Stimulated activated naive CD8-positive, alpha-beta T cell treated with anti-CD3 and anti-CD28 coated beads, Interleukin-15, Interleukin-2, amounts not matched to agents 100 ng/mL and 50 ng/mL, for 24 hours (primary cell): ENCODE measurements around the gene SERTAD2.

Experiments
- H3K27ac Mint-ChIP-seq: one replicate; pipeline ENCODE4 v1.8.0; 2021; ENCODE audit warnings: mild to moderate bottlenecking, mixed read lengths
- H3K27me3 Mint-ChIP-seq: one replicate; pipeline ENCODE4 v1.8.0; 2021; ENCODE audit warnings: mixed read lengths
- H3K36me3 Mint-ChIP-seq: one replicate; pipeline ENCODE4 v1.8.0; 2021; ENCODE audit warnings: low read depth, mixed read lengths
- H3K4me1 Mint-ChIP-seq: one replicate; pipeline ENCODE4 v1.8.0; 2021; ENCODE audit warnings: low read depth, mixed read lengths
- H3K4me3 Mint-ChIP-seq: one replicate; pipeline ENCODE4 v1.8.0; 2021; ENCODE audit warnings: mild to moderate bottlenecking, mixed read lengths
- H3K9me3 Mint-ChIP-seq: one replicate; pipeline ENCODE4 v1.8.0; 2021; ENCODE audit warnings: mixed read lengths

Gene SERTAD2

GRCh38 chr2:64632835-64633819 is 20.6 kb downstream of the SERTAD2 start:
- Mint-ChIP-seq H3K27ac (no peak overlapping the region), H3K9me3 (no peaks in the 10 kb centered on the region), H3K36me3 (peaks cover 39% of the 10 kb centered on the region), H3K27me3 (no peaks in the 10 kb centered on the region), H3K4me1 (peaks cover 37% of the 10 kb centered on the region), H3K4me3 (no peak overlapping the region)

GRCh38 chr2:64631771-64632170 is 21.9 kb downstream of the SERTAD2 start:
- peaks cover 39% of the 10 kb centered on the region for H3K36me3 Mint-ChIP-seq
- H3K27ac Mint-ChIP-seq, result no peak overlapping the region

GRCh38 chr2:64630752-64631151 is 23.0 kb downstream of the SERTAD2 start:
- Mint-ChIP-seq H3K4me1 (peaks cover 17% of the 10 kb centered on the region), H3K27ac (peak overlapping the region; percentile 49), H3K36me3 (peaks cover 29% of the 10 kb centered on the region), H3K27me3 (no peaks in the 10 kb centered on the region), H3K9me3 (no peaks in the 10 kb centered on the region), H3K4me3 (no peak overlapping the region)

More at GRCh38 chr2:64631771-64632170, 21.9 kb downstream of the SERTAD2 start:
- H3K27me3 Mint-ChIP-seq, result no peaks in the 10 kb centered on the region
- peaks cover 27% of the 10 kb centered on the region for H3K4me1 Mint-ChIP-seq
- no peaks in the 10 kb centered on the region for H3K9me3 Mint-ChIP-seq
- no peak overlapping the region for H3K4me3 Mint-ChIP-seq

- Mint-ChIP-seq H3K36me3 (peaks cover 20% of the 10 kb centered on the region), H3K9me3 (no peaks in the 10 kb centered on the region), H3K4me3 (no peak overlapping the region), H3K27ac (no peak overlapping the region), H3K27me3 (no peaks in the 10 kb centered on the region), H3K4me1 (peaks cover 13% of the 10 kb centered on the region)
Measured at GRCh38 chr2:64629875-64630274, 23.8 kb downstream of the SERTAD2 start.

- Mint-ChIP-seq H3K27me3 (no peaks in the 10 kb centered on the region), H3K4me1 (peaks cover 13% of the 10 kb centered on the region), H3K36me3 (peaks cover 17% of the 10 kb centered on the region), H3K9me3 (no peaks in the 10 kb centered on the region), H3K4me3 (no peak overlapping the region), H3K27ac (no peak overlapping the region)
Measured at GRCh38 chr2:64629329-64629781, 24.4 kb downstream of the SERTAD2 start.

GRCh38 chr2:64627860-64628841 is 25.6 kb downstream of the SERTAD2 start:
- H3K27me3 Mint-ChIP-seq, result no peaks in the 10 kb centered on the region
- no peaks in the 10 kb centered on the region for H3K9me3 Mint-ChIP-seq
- H3K4me3 Mint-ChIP-seq, result no peak overlapping the region
- peak overlapping the region; percentile 28 for H3K27ac Mint-ChIP-seq
- peaks cover 5% of the 10 kb centered on the region for H3K36me3 Mint-ChIP-seq
- peaks cover 13% of the 10 kb centered on the region for H3K4me1 Mint-ChIP-seq

GRCh38 chr2:64626963-64627760 is 26.6 kb downstream of the SERTAD2 start:
- no peak overlapping the region for H3K4me3 Mint-ChIP-seq
- H3K27me3 Mint-ChIP-seq, result no peaks in the 10 kb centered on the region
- no peaks in the 10 kb centered on the region for H3K36me3 Mint-ChIP-seq
- H3K4me1 Mint-ChIP-seq, result peaks cover 13% of the 10 kb centered on the region
- H3K27ac Mint-ChIP-seq, result no peak overlapping the region
- H3K9me3 Mint-ChIP-seq, result no peaks in the 10 kb centered on the region

GRCh38 chr2:64626146-64626809 is 27.4 kb downstream of the SERTAD2 start:
- Mint-ChIP-seq H3K27ac (no peak overlapping the region), H3K9me3 (no peaks in the 10 kb centered on the region), H3K4me1 (peaks cover 13% of the 10 kb centered on the region), H3K27me3 (no peaks in the 10 kb centered on the region), H3K36me3 (no peaks in the 10 kb centered on the region), H3K4me3 (no peak overlapping the region)

- H3K9me3 Mint-ChIP-seq, result no peaks in the 10 kb centered on the region
- H3K4me3 Mint-ChIP-seq, result no peak overlapping the region
- no peaks in the 10 kb centered on the region for H3K36me3 Mint-ChIP-seq
- H3K27ac Mint-ChIP-seq, result peak overlapping the region; percentile 41
- peaks cover 13% of the 10 kb centered on the region for H3K4me1 Mint-ChIP-seq
- H3K27me3 Mint-ChIP-seq, result no peaks in the 10 kb centered on the region
Measured at GRCh38 chr2:64625299-64626145, 28.2 kb downstream of the SERTAD2 start.

- Mint-ChIP-seq H3K36me3 (no peaks in the 10 kb centered on the region), H3K9me3 (no peaks in the 10 kb centered on the region), H3K4me3 (no peak overlapping the region), H3K4me1 (peaks cover 13% of the 10 kb centered on the region), H3K27me3 (no peaks in the 10 kb centered on the region), H3K27ac (no peak overlapping the region)
Measured at GRCh38 chr2:64624862-64625261, 28.9 kb downstream of the SERTAD2 start.

GRCh38 chr2:64624108-64624610 is 29.6 kb downstream of the SERTAD2 start:
- no peak overlapping the region for H3K4me3 Mint-ChIP-seq
- no peaks in the 10 kb centered on the region for H3K27me3 Mint-ChIP-seq
- H3K36me3 Mint-ChIP-seq, result no peaks in the 10 kb centered on the region
- no peaks in the 10 kb centered on the region for H3K9me3 Mint-ChIP-seq
- peaks cover 13% of the 10 kb centered on the region for H3K4me1 Mint-ChIP-seq
- no peak overlapping the region for H3K27ac Mint-ChIP-seq

- Mint-ChIP-seq H3K4me3 (no peak overlapping the region), H3K4me1 (peaks cover 6% of the 10 kb centered on the region), H3K36me3 (no peaks in the 10 kb centered on the region), H3K27me3 (no peaks in the 10 kb centered on the region), H3K27ac (no peak overlapping the region), H3K9me3 (no peaks in the 10 kb centered on the region)
Measured at GRCh38 chr2:64623242-64623850, 30.4 kb downstream of the SERTAD2 start.
